Measurements from ENCODE around the gene MAP4.
"Not testable (repeated sequence)": the region's sequence is repeated elsewhere in the genome, so short reads cannot be mapped to it uniquely, and the experiment has no call there.

DNA sequence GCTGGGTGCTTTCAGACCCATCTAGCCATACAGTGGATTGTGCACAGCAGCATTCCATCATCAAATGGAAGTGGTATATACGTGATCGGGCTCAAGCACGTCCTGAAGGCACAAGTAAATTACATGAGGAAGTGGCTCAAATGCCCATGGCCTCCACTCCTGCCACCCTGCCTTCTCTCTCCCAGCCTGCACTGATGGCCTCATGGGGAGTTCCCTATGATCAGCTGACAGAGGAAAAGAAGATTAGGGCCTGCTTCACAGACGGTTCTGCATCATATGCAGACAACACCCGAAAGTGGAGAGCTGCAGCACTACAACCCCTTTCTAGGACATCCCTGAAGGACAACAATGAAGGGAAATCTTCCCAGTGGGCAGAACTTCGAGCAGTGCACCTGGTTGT is 8.2 kb downstream of the MAP4 start:
- TF ChIP-seq YY1 (IDR thresholded peaks at IDR 0.05; ENCODE audit: insufficient read depth, insufficient read length); ZNF274 (IDR thresholded peaks at IDR 0.05; ENCODE audit: low read depth, low read length); SUZ12 (IDR thresholded peaks at IDR 0.05; ENCODE audit: extremely low read depth, insufficient read depth, insufficient read length): not testable (repeated sequence)

Data from NT2/D1 (cell line).